Heart left ventricle (tissue), 16 donors: ENCODE measurements around the gene RACK1. TPM values are rescaled to one million over a fixed set of nuclear protein-coding genes. Genes with fewer than 3 reads are reported as not detected.

Source experiments
- ATAC-seq, 4 donors: fragments of 200-7000 bp; cut with Tn5 transposase; one replicate each; pipeline ENCODE4 v1.9.1; 2020 to 2022; ENCODE audit warnings: moderate library complexity in 4 of 4, mild to moderate bottlenecking in 3 of 4, moderate number of reproducible peaks in 1 of 4
- DNase-seq, 5 donors: peaks; one replicate each; pipeline ENCODE4 v3.0.0-alpha.2; 2020
- H3K27ac ChIP-seq, 12 donors: fragments of 200-600 bp; sonication (generic) in 4 of 12; one replicate each; pipeline versions ENCODE4 v1.5.0 to v1.8.0; 2016 to 2022; ENCODE audit warnings: mild to moderate bottlenecking in 2 of 12
- H3K27me3 ChIP-seq, 9 donors: fragments of 200-600 bp; sonication (generic) in 2 of 9; one replicate each; pipeline versions ENCODE4 v1.5.1 to v1.8.0; 2016 to 2022; ENCODE audit warnings: mild to moderate bottlenecking in 3 of 9
- H3K36me3 ChIP-seq, 9 donors: fragments of 200-600 bp; sonication (generic) in 2 of 9; one replicate each; pipeline versions ENCODE4 v1.5.0 to v1.8.0; 2018 to 2022; ENCODE audit warnings: mild to moderate bottlenecking in 2 of 9
- H3K4me1 ChIP-seq, 12 donors: fragments of 200-600 bp; sonication (generic) in 4 of 12; one replicate each; pipeline versions ENCODE4 v1.5.0 to v1.8.0; 2016 to 2022; ENCODE audit warnings: mild to moderate bottlenecking in 3 of 12
- H3K4me3 ChIP-seq, 12 donors: fragments of 200-600 bp; sonication (generic) in 4 of 12; one replicate each; pipeline versions ENCODE4 v1.5.0 to v1.8.0; 2017 to 2022; ENCODE audit warnings: mild to moderate bottlenecking in 9 of 12, moderate library complexity in 4 of 12
- H3K9me3 ChIP-seq, 12 donors: fragments of 200-600 bp; sonication (generic) in 4 of 12; one replicate each; pipeline versions ENCODE4 v1.5.0 to v1.8.0; 2016 to 2022; ENCODE audit warnings: mild to moderate bottlenecking in 1 of 12
- CTCF ChIP-seq, 12 donors: fragments of 200-600 bp; sonication (generic) in 4 of 12; IDR thresholded peaks; one replicate each; pipeline versions ENCODE4 v1.5.0 to v1.8.0; 2018 to 2022; ENCODE audit warnings: antibody characterized with exemption in 12 of 12, mild to moderate bottlenecking in 5 of 12
- POLR2A ChIP-seq, 2 donors: fragments of 450-650 bp; IDR thresholded peaks; one replicate each; pipeline ENCODE4 v1.6.1; 2017; ENCODE audit warnings: antibody characterized with exemption in 2 of 2, mild to moderate bottlenecking in 2 of 2, moderate library complexity in 2 of 2
- WGBS, 4 donors: extraction: QIAGEN DNeasy Blood & Tissue Kit in 2 of 4; methylation state at CpG; one replicate each; pipeline versions ENCODE4 v1.1.5 to v1.1.7; 2013 to 2018; 5-methylcytosine and 5-hydroxymethylcytosine counted together
- intact Hi-C, 10 donors: fragments of 100-400 bp; cut with DNase I; formaldehyde crosslinking; loops; one replicate each; pipeline versions ENCODE4 v1.11.1 to v1.14.2; 2022
- microRNA-seq, 4 donors: library from miRNA; unstranded; fragments of <30 nt; microRNA quantifications; one replicate each; pipeline versions ENCODE4 to v1.2.0, GENCODE V29; 2017 to 2020
- polyA plus RNA-seq, 2 donors: library from polyadenylated mRNA; stranded (reverse); fragments of 200-250 nt; gene quantifications; one replicate each; pipeline ENCODE4 v1.2.3, GENCODE V29; 2013
- total RNA-seq, 9 donors: library from RNA; depleted of rRNA in 2 of 9; stranded (reverse); fragments of >200 nt in 2 of 9; fragmentation: NEBNext Ultra II Directional in 3 of 9; extraction: Animal tissue kit (Norgen Biotek cat#: 25700) in 3 of 9; gene quantifications; one replicate each; pipeline versions ENCODE4 v1.1.0 to v1.2.4, GENCODE V29; 2016 to 2023
- donor health status: ischemic (EF 13 %, LVEDD 7.1; RV severe dilation, severe dysfunction).
- donor health status: healthy with polysubstance abuse.
- donor health status: DM: no; HTN: yes; CAD: no.
- donor health status: DM: no; HTN: no; CAD: no.
- donor health status: ischemic (EF 25% LVEDD 6.9; RV normal size, moderate dysfunction).
- donor health status: ischemic (EF 25% LVEDD 5.7; RV mildly dilated, moderate dysfunction).
- donor health status: healthy.
- donor health status: DM: yes; HTN: yes; CAD: no.
- donor health status: ischemic (EF 35%, LVEDD 5.7; RV mildly dilated, moderate dysfunction).
- donor health status: nonischemic (EF 11% LVEDD 7.7; RV severe dilation, severe dysfunction).
- donor health status: DM: yes; HTN: yes; CAD: no.
- donor health status: PGD.
- donor health status: ischemic (EF 29% LVEDD 5.4; RV normal size, mild dysfunction).
- donor health status: nonischemic (EF 23%, LVEDD 6.1; RV moderate dilation, normal function).

Gene RACK1
- total and polyA plus RNA-seq, 11 donors: 560 to 2,287 (median 862) TPM

- H3K4me1 ChIP-seq: peaks cover 0 to 47% (median 18%) of the 10 kb centered on the region in 12 donors
- no peaks in the 10 kb centered on the region for H3K27me3 ChIP-seq
- no peaks in the 10 kb centered on the region for H3K36me3 ChIP-seq
- WGBS, 4 donors: 0 to 1% (median 0%) methylated on average over 34 to 35 of the region's 35 CpGs
- H3K4me3 ChIP-seq: peak overlapping the region; percentile 61 to 93 (median 83)
- intact Hi-C loops: loop anchor here in 8 of 10 donors (1.0 to 10.0 kb wide), 12 partner anchors 17 to 404 kb away; partner anchors contain the start of genes TRIM41 (in 5 of the 8), TRIM52 (in 4 of the 8), MGAT1 (in 1 of the 8) and ZFP62 (in 1 of the 8)
- DNase-seq (peak; percentile 66 to 79 (median 75)), ATAC-seq (peak; percentile 3 to 38 (median 19))
- no peak for TF ChIP-seq POLR2A (IDR thresholded peaks at IDR 0.05)
- TF ChIP-seq CTCF (IDR thresholded peaks at IDR 0.05): peak in 4 of 12 donors; percentile 6 to 14 (median 10)
- H3K27ac ChIP-seq: peak overlapping the region; percentile 17 to 97 (median 86)
- no peaks in the 10 kb centered on the region for H3K9me3 ChIP-seq
Measured at GRCh38 chr5:181188700-181189362, 54.9 kb downstream of the RACK1 start.

GRCh38 chr5:181187500-181188213 lies 56.0 kb downstream of the RACK1 start:
- Histone ChIP-seq H3K4me1 (peaks cover 0 to 44% (median 14%) of the 10 kb centered on the region in 12 donors), H3K4me3 (peak overlapping the region in 11 of 12 donors; percentile 72 to 93 (median 83)), H3K27ac (peak overlapping the region in 10 of 12 donors; percentile 12 to 97 (median 84)), H3K36me3 (no peaks in the 10 kb centered on the region), H3K9me3 (no peaks in the 10 kb centered on the region), H3K27me3 (no peaks in the 10 kb centered on the region)
- ATAC-seq (peak; percentile 9 to 18 (median 14)), DNase-seq (peak; percentile 59 to 79 (median 69))
- 2 to 5% (median 4%) methylated on average over 34 to 37 of the region's 37 CpGs for WGBS, 4 donors
- TF ChIP-seq CTCF (IDR thresholded peaks at IDR 0.05) (peak in 5 of 12 donors; percentile 9 to 37 (median 14)), POLR2A (IDR thresholded peaks at IDR 0.05) (no peak)
- intact Hi-C loops: loop anchor here in 8 of 10 donors (1.0 to 10.0 kb wide), 12 partner anchors 19 to 403 kb away; partner anchors contain the start of genes TRIM41 (in 5 of the 8), TRIM52 (in 4 of the 8), MGAT1 (in 1 of the 8) and ZFP62 (in 1 of the 8)

GRCh38 chr5:181186986-181187499 lies 56.7 kb downstream of the RACK1 start:
- ATAC-seq (no peak), DNase-seq (peak in 1 of 5 donors; percentile 13)
- H3K9me3 ChIP-seq: no peaks in the 10 kb centered on the region
- H3K4me3 ChIP-seq: peak overlapping the region in 3 of 12 donors; percentile 82 to 90 (median 87)
- H3K27me3 ChIP-seq: no peaks in the 10 kb centered on the region
- peaks cover 0 to 41% (median 10%) of the 10 kb centered on the region in 12 donors for H3K4me1 ChIP-seq
- peak overlapping the region in 5 of 12 donors; percentile 12 to 97 (median 91) for H3K27ac ChIP-seq
- WGBS, 4 donors: 55 to 65% (median 60%) methylated on average over 8 of the region's 8 CpGs
- H3K36me3 ChIP-seq: no peaks in the 10 kb centered on the region
- intact Hi-C loops: loop anchor here in 5 of 10 donors (5.0 to 10.0 kb wide), 6 partner anchors 35 to 402 kb away; partner anchors contain the start of genes TRIM52 (in 4 of the 5), MGAT1 (in 1 of the 5), TRIM41 (in 1 of the 5) and ZFP62 (in 1 of the 5)
- TF ChIP-seq POLR2A (IDR thresholded peaks at IDR 0.05) (no peak), CTCF (IDR thresholded peaks at IDR 0.05) (no peak)

Small RNAs within 50 kb of the gene (microRNA-seq; reads per million reads assigned to microRNA genes)
- gene MIR4638: 0 to 0.62 (median 0.16) reads per million in 4 donors

Other genes starting within 250 kb of the RACK1 start
- gene BTNL9, start 203.6 kb downstream of the RACK1 start, total RNA-seq: 10 to 100 TPM; 28.6 to 75.0 (median 34.9) TPM
- gene BTNL9, start 203.6 kb downstream of the RACK1 start, polyA plus RNA-seq: 10 to 100 TPM; 32.5 to 88.2 TPM
- gene OR2V1, start 112.7 kb downstream of the RACK1 start, total RNA-seq: not detected
- not detected for gene OR2V1, start 112.7 kb downstream of the RACK1 start, polyA plus RNA-seq
- not detected for gene OR2V2, start 96.3 kb downstream of the RACK1 start, total RNA-seq
- gene OR2V2, start 96.3 kb downstream of the RACK1 start, polyA plus RNA-seq: not detected
- gene TRIM7, start 38.7 kb downstream of the RACK1 start, total RNA-seq: 10 to 100 TPM in 1 of 9 donors, 1 to 10 TPM in 8; 3.7 to 10.2 (median 6.7) TPM
- gene TRIM7, start 38.7 kb downstream of the RACK1 start, polyA plus RNA-seq: 10 to 100 TPM in 1 of 2 donors, 1 to 10 TPM in 1; 3.6 to 11.0 TPM
- gene TRIM41, start 20.6 kb downstream of the RACK1 start, total RNA-seq: 10 to 100 TPM; 12.3 to 27.3 (median 23.9) TPM
- gene TRIM41, start 20.6 kb downstream of the RACK1 start, polyA plus RNA-seq: 10 to 100 TPM; 20.2 TPM
- gene TRIM52, start 17.2 kb upstream of the RACK1 start, total RNA-seq: 10 to 100 TPM in 1 of 9 donors, 1 to 10 TPM in 8; 5.6 to 12.8 (median 7.6) TPM
- 10 to 100 TPM in 1 of 2 donors, 1 to 10 TPM in 1; 5.9 to 10.3 TPM for gene TRIM52, start 17.2 kb upstream of the RACK1 start, polyA plus RNA-seq
- gene OR4F3, start 123.4 kb upstream of the RACK1 start, total RNA-seq: not detected
- gene OR4F3, start 123.4 kb upstream of the RACK1 start, polyA plus RNA-seq: not detected